GM12874 (cell line): ENCODE results near the gene KLF16.

Experiments used
- TF ChIP-seq, protein P1 (sequence below): IDR thresholded peaks from 2 replicates; pipeline ENCODE4 v1.5.1; 2011; ENCODE audit warnings: low read depth, mild to moderate bottlenecking, control low read depth, low read length, moderate library complexity; ENCODE audit not compliant: insufficient read depth

Gene KLF16

GRCh38 chr19:1883784-1884183 is 20.4 kb upstream of the KLF16 start:
- TF ChIP-seq, protein P1, sequence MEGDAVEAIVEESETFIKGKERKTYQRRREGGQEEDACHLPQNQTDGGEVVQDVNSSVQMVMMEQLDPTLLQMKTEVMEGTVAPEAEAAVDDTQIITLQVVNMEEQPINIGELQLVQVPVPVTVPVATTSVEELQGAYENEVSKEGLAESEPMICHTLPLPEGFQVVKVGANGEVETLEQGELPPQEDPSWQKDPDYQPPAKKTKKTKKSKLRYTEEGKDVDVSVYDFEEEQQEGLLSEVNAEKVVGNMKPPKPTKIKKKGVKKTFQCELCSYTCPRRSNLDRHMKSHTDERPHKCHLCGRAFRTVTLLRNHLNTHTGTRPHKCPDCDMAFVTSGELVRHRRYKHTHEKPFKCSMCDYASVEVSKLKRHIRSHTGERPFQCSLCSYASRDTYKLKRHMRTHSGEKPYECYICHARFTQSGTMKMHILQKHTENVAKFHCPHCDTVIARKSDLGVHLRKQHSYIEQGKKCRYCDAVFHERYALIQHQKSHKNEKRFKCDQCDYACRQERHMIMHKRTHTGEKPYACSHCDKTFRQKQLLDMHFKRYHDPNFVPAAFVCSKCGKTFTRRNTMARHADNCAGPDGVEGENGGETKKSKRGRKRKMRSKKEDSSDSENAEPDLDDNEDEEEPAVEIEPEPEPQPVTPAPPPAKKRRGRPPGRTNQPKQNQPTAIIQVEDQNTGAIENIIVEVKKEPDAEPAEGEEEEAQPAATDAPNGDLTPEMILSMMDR: no peak

- TF ChIP-seq, protein P1: no peak
These were observed 19.7 kb upstream of the KLF16 start for GRCh38 chr19:1882786-1883692.

- TF ChIP-seq, protein P1: no peak
These were observed 18.9 kb upstream of the KLF16 start for GRCh38 chr19:1882089-1882785.

DNA sequence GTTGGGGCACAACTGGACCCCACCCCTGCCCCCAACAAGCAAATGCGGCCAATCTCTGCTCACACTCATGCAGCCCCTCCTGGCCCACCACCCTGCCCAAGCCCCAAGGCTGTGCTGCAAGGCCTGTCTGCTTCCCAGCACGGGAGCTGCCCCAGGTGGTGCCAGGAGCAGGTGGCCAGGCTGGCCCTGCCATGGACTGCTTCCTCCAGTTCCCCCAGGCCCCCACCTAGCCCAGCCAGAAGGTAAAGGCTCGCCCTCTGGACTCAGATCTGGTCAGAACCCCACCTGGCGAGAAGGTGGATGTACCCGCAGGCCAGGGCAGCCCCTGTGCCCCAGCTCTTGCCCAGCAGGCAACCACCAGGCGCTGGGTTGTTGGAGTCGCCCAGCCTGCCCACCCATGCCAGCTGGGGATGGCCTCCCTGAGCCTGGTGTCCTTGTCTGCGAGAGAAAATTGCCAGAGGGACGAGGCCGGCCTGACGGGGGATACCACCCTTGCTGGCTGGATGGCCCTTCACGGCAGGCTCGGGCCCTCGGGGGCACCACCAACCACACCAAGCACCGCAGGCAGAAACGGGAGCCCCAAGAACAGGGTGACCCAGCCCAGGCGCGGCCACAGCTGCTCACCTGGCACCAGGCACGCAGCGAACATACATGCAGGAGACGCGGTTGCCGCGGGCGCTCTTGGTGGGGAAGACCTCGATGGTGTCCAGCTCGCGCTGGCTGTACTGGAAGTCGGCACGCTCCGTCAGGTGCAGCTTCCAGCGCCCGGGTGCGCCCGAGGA is 17.4 kb upstream of the KLF16 start:
- TF ChIP-seq, protein P1: no peak

- TF ChIP-seq, protein P1: peak; percentile 20; the same call in 1 of the 2 replicates
These were observed 13.3 kb upstream of the KLF16 start for GRCh38 chr19:1876496-1877279.

GRCh38 chr19:1875646-1876495 is 12.5 kb upstream of the KLF16 start:
- TF ChIP-seq, protein P1: no peak
